Measurements from ENCODE around the gene AFF3. TPM values are rescaled to one million over a fixed set of nuclear protein-coding genes. Genes with fewer than 3 reads are reported as not detected.

The AFF3 gene
- total and polyA plus RNA-seq, 2 of the 13 experiments (the other 11 are each of a cell fraction or from before 2014, with no cell fraction given) = not detected

DNA sequence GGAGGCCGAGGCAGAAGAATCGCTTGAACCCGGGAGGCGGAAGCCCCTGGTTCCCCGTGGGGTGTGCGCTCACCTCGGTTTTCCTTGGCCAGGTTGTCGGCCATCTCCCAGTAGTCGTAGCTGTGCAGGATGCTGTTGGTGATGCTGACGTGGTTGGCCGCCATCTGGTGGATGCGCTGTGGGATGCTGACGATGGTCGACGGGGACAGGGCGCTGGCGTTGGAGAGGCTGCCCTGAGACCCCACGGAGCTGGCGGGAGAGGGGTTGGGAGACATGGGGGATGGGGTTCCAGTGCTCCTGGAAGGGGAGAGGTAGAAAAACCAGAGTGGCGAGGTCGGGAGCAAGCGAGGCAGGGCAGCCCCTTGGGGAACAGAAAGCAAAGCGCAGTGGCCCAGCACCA is 588.2 kb downstream of the AFF3 start:
- Histone ChIP-seq H3K9ac (ENCODE audit: insufficient read depth, low read depth, low read length) (no peak overlapping the region), H3K27ac (ENCODE audit: extremely low read length, insufficient read depth, low read length) (no peak overlapping the region), H3K4me2 (ENCODE audit: low read depth, low read length) (no peak overlapping the region), H3K36me3 (replicated peaks in 1 of 2; ENCODE audit: control insufficient read depth in 1 of 2, insufficient read depth in 2 of 2, low read length in 2 of 2) (no peaks in the 10 kb centered on the region), H3K79me2 (ENCODE audit: insufficient read depth, low read length) (no peaks in the 10 kb centered on the region), H2AFZ (ENCODE audit: low read length) (no peak overlapping the region), H3K4me3 (replicated peaks in 1 of 3; ENCODE audit: insufficient read depth in 1 of 3, low read depth in 2 of 3, low read length in 3 of 3) (no peak overlapping the region), H3K27me3 (ENCODE audit: control insufficient read depth in 1 of 2, insufficient read depth in 2 of 2, low read length in 2 of 2) (no peaks in the 10 kb centered on the region), H4K20me1 (ENCODE audit: insufficient read depth, low read length) (peaks cover 3% of the 10 kb centered on the region; the same call in 1 of the 2 replicates), H3K4me1 (ENCODE audit: insufficient read depth, low read length) (no peaks in the 10 kb centered on the region), H3K9me3 (ENCODE audit: low read length) (no peaks in the 10 kb centered on the region)
- ChIA-PET POLR2A (no interaction called here), CTCF (ENCODE audit: low intra/inter-chr PET ratio, low total read pairs) (no interaction called here)
- WGBS (ENCODE audit: low lambda C conversion rate) = 66% methylated on average over 23 of the region's 23 CpGs
- in situ Hi-C loops (cut with HindIII; ENCODE audit: extremely low pct_ligation_motif_present, low pct_unique_long_range_greater_than_20kb) = loop anchor here (10.0 to 25.0 kb wide), 2 partner anchors 271 to 833 kb away; no protein-coding TSS in a partner anchor
- FAIRE-seq (no peak), ATAC-seq (no peak; the same call in 2 of the 3 replicates), DNase-seq (ENCODE audit: low spot score) (no peak)
- intact Hi-C loops (cut with micrococcal nuclease; ENCODE audit: unreplicated experiment) = no loop called here
- TF ChIP-seq ATRX (CRISPR knock-in tag; IDR thresholded peaks at IDR 0.05; ENCODE audit: borderline replicate concordance) = no peak
- TF ChIP-seq, protein P1, sequence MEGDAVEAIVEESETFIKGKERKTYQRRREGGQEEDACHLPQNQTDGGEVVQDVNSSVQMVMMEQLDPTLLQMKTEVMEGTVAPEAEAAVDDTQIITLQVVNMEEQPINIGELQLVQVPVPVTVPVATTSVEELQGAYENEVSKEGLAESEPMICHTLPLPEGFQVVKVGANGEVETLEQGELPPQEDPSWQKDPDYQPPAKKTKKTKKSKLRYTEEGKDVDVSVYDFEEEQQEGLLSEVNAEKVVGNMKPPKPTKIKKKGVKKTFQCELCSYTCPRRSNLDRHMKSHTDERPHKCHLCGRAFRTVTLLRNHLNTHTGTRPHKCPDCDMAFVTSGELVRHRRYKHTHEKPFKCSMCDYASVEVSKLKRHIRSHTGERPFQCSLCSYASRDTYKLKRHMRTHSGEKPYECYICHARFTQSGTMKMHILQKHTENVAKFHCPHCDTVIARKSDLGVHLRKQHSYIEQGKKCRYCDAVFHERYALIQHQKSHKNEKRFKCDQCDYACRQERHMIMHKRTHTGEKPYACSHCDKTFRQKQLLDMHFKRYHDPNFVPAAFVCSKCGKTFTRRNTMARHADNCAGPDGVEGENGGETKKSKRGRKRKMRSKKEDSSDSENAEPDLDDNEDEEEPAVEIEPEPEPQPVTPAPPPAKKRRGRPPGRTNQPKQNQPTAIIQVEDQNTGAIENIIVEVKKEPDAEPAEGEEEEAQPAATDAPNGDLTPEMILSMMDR (CRISPR knock-in tag; IDR thresholded peaks at IDR 0.05) = peak; percentile 38; the same call in 1 of the 2 replicates
- TF ChIP-seq, protein P2, sequence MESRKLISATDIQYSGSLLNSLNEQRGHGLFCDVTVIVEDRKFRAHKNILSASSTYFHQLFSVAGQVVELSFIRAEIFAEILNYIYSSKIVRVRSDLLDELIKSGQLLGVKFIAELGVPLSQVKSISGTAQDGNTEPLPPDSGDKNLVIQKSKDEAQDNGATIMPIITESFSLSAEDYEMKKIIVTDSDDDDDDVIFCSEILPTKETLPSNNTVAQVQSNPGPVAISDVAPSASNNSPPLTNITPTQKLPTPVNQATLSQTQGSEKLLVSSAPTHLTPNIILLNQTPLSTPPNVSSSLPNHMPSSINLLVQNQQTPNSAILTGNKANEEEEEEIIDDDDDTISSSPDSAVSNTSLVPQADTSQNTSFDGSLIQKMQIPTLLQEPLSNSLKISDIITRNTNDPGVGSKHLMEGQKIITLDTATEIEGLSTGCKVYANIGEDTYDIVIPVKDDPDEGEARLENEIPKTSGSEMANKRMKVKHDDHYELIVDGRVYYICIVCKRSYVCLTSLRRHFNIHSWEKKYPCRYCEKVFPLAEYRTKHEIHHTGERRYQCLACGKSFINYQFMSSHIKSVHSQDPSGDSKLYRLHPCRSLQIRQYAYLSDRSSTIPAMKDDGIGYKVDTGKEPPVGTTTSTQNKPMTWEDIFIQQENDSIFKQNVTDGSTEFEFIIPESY (CRISPR knock-in tag; IDR thresholded peaks at IDR 0.05) = peak; percentile 92
- BruUV-seq (replicated peaks) = no TSS peak

DNA sequence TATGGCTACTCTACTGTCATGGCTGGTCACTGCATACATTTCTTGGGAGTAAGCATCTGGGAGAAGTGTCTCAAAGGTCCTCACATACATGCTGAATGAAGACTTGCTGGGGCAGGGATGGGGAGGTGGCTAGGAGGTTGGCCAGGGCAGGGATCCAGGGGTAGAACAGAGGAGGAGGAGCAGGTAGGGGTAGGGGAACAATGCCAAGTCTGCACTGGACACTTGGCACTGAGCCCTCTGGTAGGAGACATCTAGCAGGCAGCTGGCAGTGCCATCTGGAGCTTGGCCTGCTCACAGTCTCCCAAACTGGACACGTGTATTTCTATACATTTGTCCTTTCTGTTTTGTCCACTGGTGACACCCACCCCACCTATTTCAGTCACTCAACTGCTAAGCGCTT is 589.9 kb downstream of the AFF3 start:
- in situ Hi-C loops (cut with HindIII; ENCODE audit: extremely low pct_ligation_motif_present, low pct_unique_long_range_greater_than_20kb) = loop anchor here (10.0 to 25.0 kb wide), 2 partner anchors 272 to 835 kb away; no protein-coding TSS in a partner anchor
- TF ChIP-seq ZNF446 (CRISPR knock-in tag; IDR thresholded peaks at IDR 0.05) = no peak
- TF ChIP-seq SOX5 (CRISPR knock-in tag; IDR thresholded peaks at IDR 0.05; ENCODE audit: borderline replicate concordance) = no peak
- no peak for TF ChIP-seq NFKBIZ (CRISPR knock-in tag; IDR thresholded peaks at IDR 0.05)
- TF ChIP-seq FOSL1 (CRISPR knock-in tag; IDR thresholded peaks at IDR 0.05; ENCODE audit: borderline replicate concordance) = no peak
- no peak for TF ChIP-seq ZNF251 (CRISPR knock-in tag; IDR thresholded peaks at IDR 0.05)
- no peak for TF ChIP-seq ZNF260 (CRISPR knock-in tag; IDR thresholded peaks at IDR 0.05; ENCODE audit: borderline replicate concordance, low read depth)
- TF ChIP-seq FOXO1 (CRISPR knock-in tag; IDR thresholded peaks at IDR 0.05) = no peak
- TF ChIP-seq SETDB1 (CRISPR knock-in tag; IDR thresholded peaks at IDR 0.05; ENCODE audit: borderline replicate concordance) = no peak
- TF ChIP-seq ZFYVE20 (CRISPR knock-in tag; IDR thresholded peaks at IDR 0.05; ENCODE audit: borderline replicate concordance, low read depth) = no peak
- TF ChIP-seq, protein P3, sequence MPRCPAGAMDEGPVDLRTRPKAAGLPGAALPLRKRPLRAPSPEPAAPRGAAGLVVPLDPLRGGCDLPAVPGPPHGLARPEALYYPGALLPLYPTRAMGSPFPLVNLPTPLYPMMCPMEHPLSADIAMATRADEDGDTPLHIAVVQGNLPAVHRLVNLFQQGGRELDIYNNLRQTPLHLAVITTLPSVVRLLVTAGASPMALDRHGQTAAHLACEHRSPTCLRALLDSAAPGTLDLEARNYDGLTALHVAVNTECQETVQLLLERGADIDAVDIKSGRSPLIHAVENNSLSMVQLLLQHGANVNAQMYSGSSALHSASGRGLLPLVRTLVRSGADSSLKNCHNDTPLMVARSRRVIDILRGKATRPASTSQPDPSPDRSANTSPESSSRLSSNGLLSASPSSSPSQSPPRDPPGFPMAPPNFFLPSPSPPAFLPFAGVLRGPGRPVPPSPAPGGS (CRISPR knock-in tag; IDR thresholded peaks at IDR 0.05) = no peak
- no peak for TF ChIP-seq RCOR2 (CRISPR knock-in tag; IDR thresholded peaks at IDR 0.05)
- no peak for TF ChIP-seq CC2D1A (CRISPR knock-in tag; IDR thresholded peaks at IDR 0.05)

More for the DNA sequence above, 589.9 kb downstream of the AFF3 start:
- no peaks in the 10 kb centered on the region for H3K9me3 ChIP-seq (ENCODE audit: low read length)
- DNase-seq (ENCODE audit: low spot score) = no peak
- H3K27ac ChIP-seq (ENCODE audit: extremely low read length, insufficient read depth, low read length) = no peak overlapping the region
- WGBS (ENCODE audit: low lambda C conversion rate) = 60% methylated on average over 2 of the region's 2 CpGs
- no peak overlapping the region for H3K9ac ChIP-seq (ENCODE audit: insufficient read depth, low read depth, low read length)
- H2AFZ ChIP-seq (ENCODE audit: low read length) = no peak overlapping the region
- H3K36me3 ChIP-seq (replicated peaks in 1 of 2; ENCODE audit: control insufficient read depth in 1 of 2, insufficient read depth in 2 of 2, low read length in 2 of 2) = no peaks in the 10 kb centered on the region
- ChIA-PET CTCF (ENCODE audit: low intra/inter-chr PET ratio, low total read pairs) (no interaction called here), POLR2A (no interaction called here)
- BruUV-seq (replicated peaks) = no TSS peak
- no peak for FAIRE-seq
- H3K4me2 ChIP-seq (ENCODE audit: low read depth, low read length) = no peak overlapping the region
- H3K4me1 ChIP-seq (ENCODE audit: insufficient read depth, low read length) = no peaks in the 10 kb centered on the region
- intact Hi-C loops (cut with micrococcal nuclease; ENCODE audit: unreplicated experiment) = no loop called here
- H3K79me2 ChIP-seq (ENCODE audit: insufficient read depth, low read length) = no peaks in the 10 kb centered on the region
- H3K4me3 ChIP-seq (replicated peaks in 1 of 3; ENCODE audit: insufficient read depth in 1 of 3, low read depth in 2 of 3, low read length in 3 of 3) = no peak overlapping the region
- no peaks in the 10 kb centered on the region for H4K20me1 ChIP-seq (ENCODE audit: insufficient read depth, low read length)
- ATAC-seq = no peak
- H3K27me3 ChIP-seq (ENCODE audit: control insufficient read depth in 1 of 2, insufficient read depth in 2 of 2, low read length in 2 of 2) = no peaks in the 10 kb centered on the region

Data from HepG2 (cell line).